GM12892 (cell line): ENCODE data around the gene EPN2.

Source experiments
- POLR2A ChIP-seq: IDR thresholded peaks from 2 replicates; pipeline ENCODE4 v1.6.1; 2011; ENCODE audit warnings: low read depth, low read length, control low read depth
- TAF1 ChIP-seq: IDR thresholded peaks from 2 replicates; pipeline ENCODE4 v1.6.1; 2011; ENCODE audit warnings: low read depth, mild to moderate bottlenecking, control low read depth, low read length, borderline replicate concordance

DNA sequence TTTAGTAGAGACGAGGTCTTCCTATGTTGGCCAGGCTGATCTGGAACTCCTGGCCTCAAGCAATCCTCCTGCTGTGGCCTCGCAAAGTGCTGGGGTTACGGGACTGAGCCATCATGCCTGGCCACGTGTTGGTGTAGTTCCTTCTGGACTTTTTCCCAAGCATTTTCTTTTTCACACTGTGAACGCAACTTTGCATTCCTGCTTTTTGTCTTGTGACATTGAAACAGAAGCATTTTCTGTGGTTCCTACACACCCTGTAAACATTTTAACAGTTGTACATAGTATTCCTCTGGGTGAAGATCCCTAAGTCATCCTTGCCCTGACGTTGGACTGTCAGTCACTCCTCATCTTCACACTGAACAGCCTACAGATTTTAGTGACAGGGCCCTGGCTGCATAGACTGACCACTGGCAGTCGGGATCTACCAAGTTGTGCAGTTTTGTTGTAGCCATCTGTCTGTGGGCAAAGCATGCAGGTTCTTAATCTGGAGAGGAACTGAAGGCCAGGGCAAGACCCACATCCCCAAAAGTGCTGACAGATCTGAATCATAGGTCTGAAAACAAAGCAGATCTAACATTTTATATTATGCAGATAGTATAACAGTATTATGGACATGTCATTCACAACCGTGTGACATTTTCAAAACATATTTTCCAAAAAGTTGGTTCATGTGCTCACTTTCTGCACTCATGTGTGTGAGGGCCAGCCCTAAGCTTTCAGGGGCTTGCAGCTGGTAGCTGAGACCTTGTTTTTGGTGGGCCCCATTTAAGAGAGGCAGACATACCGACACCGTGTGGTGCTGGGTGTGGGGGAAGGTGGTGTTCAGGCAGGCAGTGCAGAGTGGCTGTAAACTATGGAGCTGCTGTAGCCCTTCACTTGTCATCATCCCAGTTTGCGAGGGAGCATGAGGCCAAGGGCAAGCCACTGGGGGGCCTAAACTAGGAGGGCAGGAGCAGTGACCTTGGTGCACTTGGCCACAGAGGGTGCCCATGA is 59.9 kb downstream of the EPN2 start:
- no peak for TF ChIP-seq POLR2A
- no peak for TF ChIP-seq TAF1
